Thyroid gland (tissue), 4 donors: ENCODE results near the gene TGM3. TPM values are rescaled to one million over a fixed set of nuclear protein-coding genes. Genes with fewer than 3 reads are reported as not detected.

Experiments
- DNase-seq, 2 donors: peaks; one replicate each; pipeline ENCODE4 v3.0.0-alpha.2; 2019
- H3K27ac ChIP-seq, 3 donors: fragments of 200-600 bp; sonication (generic); 1 replicate in 2 of 3; 2 replicates in 1 of 3; pipeline ENCODE4 v1.5.1; 2016 to 2019; ENCODE audit warnings: mild to moderate bottlenecking in 1 of 3, moderate library complexity in 1 of 3
- H3K27me3 ChIP-seq: fragments of 200-600 bp; sonication (generic); one replicate; pipeline ENCODE4 v1.5.1; 2019
- H3K36me3 ChIP-seq, 2 donors: fragments of 200-600 bp; sonication (generic); one replicate each; pipeline ENCODE4 v1.5.1; 2016 to 2019
- H3K4me1 ChIP-seq, 2 donors: fragments of 200-600 bp; sonication (generic); one replicate each; pipeline ENCODE4 v1.5.1; 2017 to 2019
- H3K4me3 ChIP-seq, 3 donors: fragments of 200-600 bp; sonication (generic); replicated peaks in 1 of 3; 1 replicate in 2 of 3; 2 replicates in 1 of 3; pipeline ENCODE4 v1.5.1; 2016; ENCODE audit warnings: mild to moderate bottlenecking in 1 of 3
- H3K9me3 ChIP-seq: fragments of 200-600 bp; sonication (generic); one replicate; pipeline ENCODE4 v1.5.1; 2017
- CTCF ChIP-seq, 6 experiments: fragments of 200-600 bp in 3 of 6; fragments of 450-650 bp in 3 of 6; sonication (generic) in 3 of 6; IDR thresholded peaks; one replicate each; pipeline ENCODE4 v1.5.1; 2016 to 2019; ENCODE audit warnings: antibody characterized with exemption in 6 of 6, mild to moderate bottlenecking in 2 of 6, inconsistent platforms in 1 of 6, moderate library complexity in 1 of 6
- POLR2A ChIP-seq, 2 donors: fragments of 450-650 bp; IDR thresholded peaks; one replicate each; pipeline ENCODE4 v1.6.1; 2017; ENCODE audit warnings: antibody characterized with exemption in 2 of 2, mild to moderate bottlenecking in 2 of 2, moderate library complexity in 1 of 2
- WGBS, 2 donors: methylation state at CpG; one replicate each; pipeline ENCODE4 v1.1.5; 2017; 5-methylcytosine and 5-hydroxymethylcytosine counted together
- intact Hi-C: fragments of 100-400 bp; cut with DNase I; formaldehyde crosslinking; loops from one replicate; pipeline ENCODE4 v1.15.1; 2023
- total RNA-seq, 4 donors: library from RNA; depleted of rRNA; stranded (reverse); fragments of >200 nt; gene quantifications; one replicate each; pipeline ENCODE4 v1.2.3, GENCODE V29; 2016

TGM3 gene
- total RNA-seq, 4 donors from 2014 or later: not detected

- intact Hi-C loops: no loop called here
- Histone ChIP-seq H3K9me3 (no peaks in the 10 kb centered on the region), H3K4me1 (no peaks in the 10 kb centered on the region), H3K36me3 (no peaks in the 10 kb centered on the region), H3K27me3 (no peaks in the 10 kb centered on the region), H3K27ac (no peak overlapping the region), H3K4me3 (no peak overlapping the region)
- 48 to 65% methylated on average over 6 of the region's 6 CpGs for WGBS, 2 donors
- no peak for DNase-seq
- TF ChIP-seq CTCF (IDR thresholded peaks at IDR 0.05) (no peak), POLR2A (IDR thresholded peaks at IDR 0.05) (no peak)
Measured at GRCh38 chr20:2320813-2321658, 25.2 kb downstream of the TGM3 start.

- no peak for DNase-seq
- no peak for TF ChIP-seq POLR2A (IDR thresholded peaks at IDR 0.05)
- no peak for TF ChIP-seq CTCF (IDR thresholded peaks at IDR 0.05)
- no peak overlapping the region for H3K4me3 ChIP-seq
- 92 to 93% methylated on average over 2 of the region's 2 CpGs for WGBS, 2 donors
- H3K9me3 ChIP-seq: no peaks in the 10 kb centered on the region
- intact Hi-C loops: no loop called here
- no peaks in the 10 kb centered on the region for H3K4me1 ChIP-seq
- no peaks in the 10 kb centered on the region for H3K27me3 ChIP-seq
- H3K27ac ChIP-seq: no peak overlapping the region
- H3K36me3 ChIP-seq: no peaks in the 10 kb centered on the region
Measured at GRCh38 chr20:2323051-2323450, 27.2 kb downstream of the TGM3 start.

- WGBS, 2 donors: 40 to 59% methylated on average over 2 of the region's 2 CpGs
- DNase-seq: no peak
- H3K27me3 ChIP-seq: no peaks in the 10 kb centered on the region
- H3K4me3 ChIP-seq: no peak overlapping the region
- no peak overlapping the region for H3K27ac ChIP-seq
- H3K36me3 ChIP-seq: no peaks in the 10 kb centered on the region
- no peaks in the 10 kb centered on the region for H3K9me3 ChIP-seq
- no peaks in the 10 kb centered on the region for H3K4me1 ChIP-seq
- intact Hi-C loops: no loop called here
- TF ChIP-seq CTCF (IDR thresholded peaks at IDR 0.05): no peak
- TF ChIP-seq POLR2A (IDR thresholded peaks at IDR 0.05): no peak
Measured at GRCh38 chr20:2326046-2326445, 30.2 kb downstream of the TGM3 start.

GRCh38 chr20:2327620-2328555, 32.1 kb downstream of the TGM3 start:
- no peak for TF ChIP-seq CTCF (IDR thresholded peaks at IDR 0.05)
- TF ChIP-seq POLR2A (IDR thresholded peaks at IDR 0.05): no peak
- Histone ChIP-seq H3K36me3 (no peaks in the 10 kb centered on the region), H3K27ac (no peak overlapping the region), H3K4me3 (no peak overlapping the region), H3K4me1 (no peaks in the 10 kb centered on the region), H3K27me3 (no peaks in the 10 kb centered on the region), H3K9me3 (no peaks in the 10 kb centered on the region)
- whole genome bisulfite sequencing, 2 donors: 88 to 89% methylated on average over 29 to 30 of the region's 30 CpGs
- DNase-seq: no peak
- intact Hi-C loops: no loop called here
